ENCODE results near the gene SUN5.

GRCh38 chr20:33022694-33023438 is 18.6 kb upstream of the SUN5 start:
- TF ChIP-seq POLR2A (IDR thresholded peaks at IDR 0.05; ENCODE audit: low read length) (no peak), GATA1 (IDR thresholded peaks at IDR 0.05; ENCODE audit: low read depth, low read length) (no peak)

Measured in erythroblast (primary cell).